Activated CD4-positive, alpha-beta memory T cell treated with anti-CD3 and anti-CD28 coated beads for 36 hours (primary cell): ENCODE measurements around the gene GIN1. TPM values are rescaled to one million over a fixed set of nuclear protein-coding genes. Genes with fewer than 3 reads are reported as not detected.
A peak's percentile ranks its signal among the peaks of the same experiment; 100 is the strongest.
"Not testable (repeated sequence)": the region's sequence is repeated elsewhere in the genome, so short reads cannot be mapped to it uniquely, and the experiment has no call there.

Experiments used
- CTCF ChIA-PET: fragments of 350-600 bp; sonication (Branson Sonifier 250); formaldehyde crosslinking; loops from one replicate; lab custom pipeline; 2021; ENCODE audit warnings: antibody characterized with exemption, inconsistent platforms; lab: Charles Lee
- POLR2A ChIA-PET: fragments of 350-600 bp; sonication (Branson Sonifier 250); formaldehyde crosslinking; loops from one replicate; lab custom pipeline; 2021; ENCODE audit warnings: antibody characterized with exemption; lab: Charles Lee
- DNase-seq: peaks from one replicate; pipeline ENCODE4 v3.0.0-alpha.2; 2020
- H3K27ac Mint-ChIP-seq: one replicate; pipeline ENCODE4 v1.8.0; 2021; ENCODE audit warnings: mixed read lengths
- H3K27me3 Mint-ChIP-seq: one replicate; pipeline ENCODE4 v1.8.0; 2021; ENCODE audit warnings: mixed read lengths
- H3K36me3 Mint-ChIP-seq: one replicate; pipeline ENCODE4 v1.8.0; 2021; ENCODE audit warnings: mixed read lengths
- H3K4me1 Mint-ChIP-seq: one replicate; pipeline ENCODE4 v1.8.0; 2021; ENCODE audit warnings: low read depth, mixed read lengths
- H3K4me3 Mint-ChIP-seq: one replicate; pipeline ENCODE4 v1.8.0; 2021; ENCODE audit warnings: mild to moderate bottlenecking, mixed read lengths
- H3K9me3 Mint-ChIP-seq: one replicate; pipeline ENCODE4 v1.8.0; 2021; ENCODE audit warnings: mixed read lengths
- intact Hi-C: fragments of 100-400 bp; cut with micrococcal nuclease; formaldehyde crosslinking; loops from one replicate; pipeline ENCODE4 v1.15.1; 2023
- total RNA-seq, 2 experiments: library from RNA; stranded (reverse); gene quantifications; one replicate each; pipeline ENCODE4 v1.2.3, GENCODE V29; 2021

Gene GIN1, protein sequence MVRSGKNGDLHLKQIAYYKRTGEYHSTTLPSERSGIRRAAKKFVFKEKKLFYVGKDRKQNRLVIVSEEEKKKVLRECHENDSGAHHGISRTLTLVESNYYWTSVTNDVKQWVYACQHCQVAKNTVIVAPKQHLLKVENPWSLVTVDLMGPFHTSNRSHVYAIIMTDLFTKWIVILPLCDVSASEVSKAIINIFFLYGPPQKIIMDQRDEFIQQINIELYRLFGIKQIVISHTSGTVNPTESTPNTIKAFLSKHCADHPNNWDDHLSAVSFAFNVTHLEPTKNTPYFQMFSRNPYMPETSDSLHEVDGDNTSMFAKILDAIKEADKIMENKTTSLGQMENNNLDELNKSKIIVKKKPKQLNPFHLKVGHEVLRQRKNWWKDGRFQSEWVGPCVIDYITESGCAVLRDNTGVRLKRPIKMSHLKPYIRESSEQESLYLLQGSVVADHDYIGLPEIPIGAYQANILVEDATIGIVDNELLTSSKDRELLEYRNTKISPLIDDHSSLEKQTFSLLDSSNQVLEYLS
- 10 to 100 TPM in 1 of 2 experiments, 1 to 10 TPM in 1; 9.7 to 10.7 TPM for total RNA-seq

DNA sequence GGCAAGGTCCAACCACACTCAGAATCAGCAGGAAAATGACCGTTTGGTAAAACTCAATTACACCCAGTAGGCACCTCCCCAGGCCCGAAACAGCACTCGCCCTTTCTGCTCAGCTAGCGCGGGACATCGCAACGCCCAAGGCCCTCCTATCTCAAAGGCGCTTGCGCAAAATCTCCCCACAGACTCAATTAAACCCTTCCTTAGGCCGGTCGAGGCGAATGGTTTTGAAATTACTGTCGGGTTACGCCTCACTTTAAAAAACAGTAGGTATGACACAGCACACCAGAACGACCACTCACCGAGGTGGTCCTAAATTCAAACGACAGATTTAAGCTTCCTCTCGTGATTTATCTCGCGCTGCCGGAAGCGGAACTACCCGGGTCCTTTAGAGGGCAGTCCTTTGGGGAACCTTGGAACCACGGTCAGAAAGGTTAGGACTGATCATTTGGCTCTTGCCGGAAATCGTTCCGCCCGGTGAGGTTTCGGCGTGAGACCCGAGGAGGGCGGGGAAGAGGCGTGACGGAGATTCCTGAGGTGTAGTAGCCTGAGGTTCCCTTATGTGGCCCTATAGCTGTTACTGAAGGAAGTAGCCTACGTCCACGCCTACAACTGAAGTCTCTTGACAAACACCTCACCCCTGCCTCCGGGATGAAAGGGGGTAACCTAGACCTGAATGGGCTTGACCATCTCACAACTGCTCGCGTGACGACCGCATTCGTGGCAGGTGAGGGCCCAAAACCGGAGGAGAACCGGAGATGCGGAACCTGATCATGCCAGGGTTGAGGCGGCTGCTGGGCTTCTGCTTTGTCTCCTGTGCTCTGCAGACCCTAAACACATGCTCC is at the start of gene GIN1, which contains the start of gene PPIP5K2:
Gene GIN1 (minus strand): TSS at position 374 of the 842 bp plus-strand sequence. CDS start 11,431 bp downstream, outside the sequence.
Gene PPIP5K2 (plus strand): TSS at position 537 of the 842 bp plus-strand sequence. CDS start 9,289 bp downstream, outside the sequence.
- peak within 1 kb of the TSS; percentile 99 for H3K27ac Mint-ChIP-seq
- H3K27me3 Mint-ChIP-seq: no peaks in the 10 kb centered on the region
- peaks cover 6% of the 10 kb centered on the region for H3K36me3 Mint-ChIP-seq
- POLR2A ChIA-PET: interaction anchor here (0.7 to 3.0 kb wide), 9 partner anchors 9 to 372 kb away, joined by 3 to 26 read pairs (median 4); partner anchors contain the start of genes MACIR and PAM
- H3K4me1 Mint-ChIP-seq: peaks cover 40% of the 10 kb centered on the region
- CTCF ChIA-PET: interaction anchor here (0.8 to 2.9 kb wide), 6 partner anchors 9 to 584 kb away, joined by 3 to 11 read pairs (median 4); no protein-coding TSS in a partner anchor
- peak within 1 kb of the TSS; percentile 88 for H3K4me3 Mint-ChIP-seq
- peak; percentile 99 for DNase-seq
- H3K9me3 Mint-ChIP-seq: no peaks in the 10 kb centered on the region
- intact Hi-C loops: loop anchor here (1.0 to 2.0 kb wide), 5 partner anchors 8 to 358 kb away; partner anchors contain the start of gene MACIR

DNA sequence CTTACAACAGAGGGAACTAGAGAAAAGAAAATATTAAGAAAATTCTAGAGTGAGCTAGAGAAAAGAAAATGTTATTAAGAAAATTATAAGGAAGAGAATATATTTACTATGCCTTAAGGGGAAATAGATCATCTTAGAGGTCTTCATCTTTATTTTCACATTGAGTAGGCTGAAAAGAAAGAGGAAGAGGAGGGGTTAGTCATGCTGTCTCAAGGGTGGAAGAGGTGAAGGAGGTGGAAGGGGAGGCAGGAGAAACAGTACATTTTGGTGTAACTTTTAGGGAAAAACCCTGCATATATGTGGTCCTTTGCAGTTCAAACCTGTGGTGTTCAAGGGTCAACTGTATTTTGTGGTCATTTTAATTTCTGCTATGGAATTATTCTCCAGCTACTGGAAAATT is 46.8 kb upstream of the GIN1 start:
- POLR2A ChIA-PET: no interaction called here
- no peaks in the 10 kb centered on the region for H3K27me3 Mint-ChIP-seq
- no peak overlapping the region for H3K4me3 Mint-ChIP-seq
- intact Hi-C loops: no loop called here
- H3K27ac Mint-ChIP-seq: no peak overlapping the region
- DNase-seq: no peak
- H3K4me1 Mint-ChIP-seq: no peaks in the 10 kb centered on the region
- H3K9me3 Mint-ChIP-seq: no peaks in the 10 kb centered on the region
- CTCF ChIA-PET: interaction anchor here (0.5 kb wide), 1 partner anchor 64 kb away, joined by 3 read pairs; no protein-coding TSS in a partner anchor
- H3K36me3 Mint-ChIP-seq: peaks cover 21% of the 10 kb centered on the region

- no peaks in the 10 kb centered on the region for H3K9me3 Mint-ChIP-seq
- DNase-seq: no peak
- no peaks in the 10 kb centered on the region for H3K27me3 Mint-ChIP-seq
- ChIA-PET POLR2A (no interaction called here), CTCF (no interaction called here)
- H3K4me3 Mint-ChIP-seq: no peak overlapping the region
- intact Hi-C loops: no loop called here
- peaks cover 11% of the 10 kb centered on the region for H3K36me3 Mint-ChIP-seq
- peaks cover 2% of the 10 kb centered on the region for H3K4me1 Mint-ChIP-seq
- H3K27ac Mint-ChIP-seq: no peak overlapping the region
Observed at GRCh38 chr5:103151156-103151555, 31.2 kb upstream of the GIN1 start.

- no peak for DNase-seq
- Mint-ChIP-seq H3K27me3 (no peaks in the 10 kb centered on the region), H3K27ac (no peak overlapping the region), H3K36me3 (peaks cover 7% of the 10 kb centered on the region), H3K9me3 (no peaks in the 10 kb centered on the region), H3K4me1 (no peaks in the 10 kb centered on the region), H3K4me3 (no peak overlapping the region)
- intact Hi-C loops: no loop called here
- ChIA-PET POLR2A (no interaction called here), CTCF (no interaction called here)
Observed at GRCh38 chr5:103148213-103148612, 28.3 kb upstream of the GIN1 start.

DNA sequence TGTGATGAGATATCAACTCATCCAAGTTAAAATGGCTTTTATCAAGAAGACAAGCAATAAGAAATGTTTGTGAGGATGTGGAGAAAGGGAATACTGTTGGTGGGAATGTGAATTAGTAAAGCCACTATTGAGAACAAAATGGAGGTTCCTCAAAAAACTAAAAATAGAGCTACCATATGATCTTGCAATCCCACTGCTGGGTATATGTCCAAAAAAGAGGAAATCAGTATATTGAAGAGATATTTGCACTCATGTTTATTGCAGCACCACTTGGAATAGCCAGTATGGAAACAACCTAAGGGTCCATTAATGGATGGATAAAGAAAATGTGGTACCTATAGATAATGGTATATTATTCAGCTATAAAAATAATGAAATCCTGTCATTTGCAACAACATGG is 25.3 kb upstream of the GIN1 start:
- DNase-seq: no peak
- H3K4me1 Mint-ChIP-seq: no peaks in the 10 kb centered on the region
- H3K9me3 Mint-ChIP-seq: no peaks in the 10 kb centered on the region
- intact Hi-C loops: no loop called here
- POLR2A ChIA-PET: no interaction called here
- H3K4me3 Mint-ChIP-seq: no peak overlapping the region
- H3K36me3 Mint-ChIP-seq: peaks cover 8% of the 10 kb centered on the region
- no peaks in the 10 kb centered on the region for H3K27me3 Mint-ChIP-seq
- CTCF ChIA-PET: no interaction called here
- H3K27ac Mint-ChIP-seq: no peak overlapping the region

DNA sequence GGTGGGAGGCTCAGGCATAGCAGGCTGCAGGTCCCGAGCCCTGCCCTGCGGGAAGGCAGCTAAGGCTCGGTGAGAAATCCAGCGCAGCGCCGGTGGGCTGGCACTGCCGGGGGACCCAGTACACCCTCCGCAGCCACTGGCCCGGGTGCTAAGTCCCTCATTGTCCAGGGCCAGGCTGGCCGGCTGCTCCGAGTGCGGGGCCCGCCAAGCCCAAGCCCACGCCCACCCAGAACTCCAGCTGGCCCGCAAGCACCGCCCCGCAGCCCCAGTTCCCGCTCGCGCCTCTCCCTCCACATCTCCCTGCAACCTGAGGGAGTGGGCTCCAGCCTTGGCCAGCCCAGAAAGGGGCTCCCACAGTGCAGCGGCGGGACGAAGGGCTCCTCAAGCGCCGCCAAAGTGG is 22.2 kb upstream of the GIN1 start:
- peaks cover 20% of the 10 kb centered on the region for H3K36me3 Mint-ChIP-seq
- DNase-seq, H3K4me3 Mint-ChIP-seq, H3K27me3 Mint-ChIP-seq, POLR2A ChIA-PET, H3K27ac Mint-ChIP-seq, H3K9me3 Mint-ChIP-seq, CTCF ChIA-PET, H3K4me1 Mint-ChIP-seq, intact Hi-C loops: not testable (repeated sequence)

DNA sequence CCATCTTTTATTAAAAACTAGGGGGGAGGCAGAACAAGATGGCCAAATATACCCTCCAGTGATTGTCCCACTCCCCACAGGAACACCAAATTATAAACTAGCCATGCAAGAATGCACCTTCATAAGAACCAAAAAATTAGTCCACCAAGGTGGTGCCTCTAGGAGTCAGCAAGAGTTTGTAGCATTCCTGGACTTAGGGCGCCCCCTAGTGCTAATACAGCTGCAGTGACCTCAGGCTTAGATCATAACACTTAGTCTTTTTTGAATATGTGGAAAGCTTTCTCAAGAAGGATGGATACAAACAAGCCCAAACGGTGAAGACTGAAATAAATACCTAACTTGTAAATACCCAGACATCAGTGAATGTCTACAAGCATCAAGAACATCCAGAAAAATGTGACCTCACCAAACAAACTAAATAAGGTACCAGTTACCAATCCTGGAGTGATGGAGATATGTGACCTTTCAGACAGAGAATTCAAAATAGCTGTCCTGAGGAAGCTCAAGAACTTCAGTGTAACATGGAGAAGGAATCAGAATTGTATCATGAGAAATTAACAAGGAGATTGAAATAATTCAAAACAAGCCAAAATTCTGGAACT is 19.4 kb upstream of the GIN1 start:
- intact Hi-C loops: loop anchor here (1.0 to 2.0 kb wide), 7 partner anchors 19 to 603 kb away; partner anchors contain the start of genes GIN1 and PPIP5K2
- ChIA-PET POLR2A (no interaction called here), CTCF (interaction anchor here (0.6 to 3.4 kb wide), 27 partner anchors 9 to 603 kb away, joined by 3 to 27 read pairs (median 3); partner anchors contain the start of genes GIN1 and PPIP5K2)

DNA sequence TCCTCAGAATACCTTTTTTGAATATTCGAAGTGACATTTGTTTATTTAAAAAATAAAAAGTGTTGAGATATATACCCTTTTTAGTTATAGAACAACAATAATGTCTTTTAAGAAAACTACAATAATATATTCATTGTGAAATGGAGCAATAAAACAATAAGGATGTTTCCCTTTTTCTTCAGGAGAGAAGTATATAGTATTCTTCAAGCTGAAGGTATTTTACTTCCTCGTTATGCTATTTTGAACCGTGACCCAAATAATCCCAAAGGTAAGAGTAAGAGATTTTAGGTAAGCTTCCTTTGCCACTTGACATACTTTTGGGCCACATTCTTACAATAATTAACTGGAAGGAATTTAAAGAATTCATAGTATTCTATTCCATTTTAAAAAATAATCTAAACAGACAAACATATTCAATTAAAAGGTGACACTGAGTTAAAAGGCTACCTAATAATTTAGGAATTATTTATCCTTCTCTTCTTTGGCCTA is 18.3 kb upstream of the GIN1 start:
- H3K9me3 Mint-ChIP-seq: no peaks in the 10 kb centered on the region
- H3K4me1 Mint-ChIP-seq: peaks cover 9% of the 10 kb centered on the region
- peaks cover 22% of the 10 kb centered on the region for H3K36me3 Mint-ChIP-seq
- H3K4me3 Mint-ChIP-seq: no peak overlapping the region
- H3K27me3 Mint-ChIP-seq: no peaks in the 10 kb centered on the region
- H3K27ac Mint-ChIP-seq: no peak overlapping the region
- ChIA-PET CTCF (interaction anchor here (0.6 to 3.4 kb wide), 11 partner anchors 11 to 922 kb away, joined by 3 to 27 read pairs (median 4); no protein-coding TSS in a partner anchor), POLR2A (no interaction called here)
- intact Hi-C loops: loop anchor here (2.0 kb wide), 4 partner anchors 17 to 555 kb away; partner anchors contain the start of genes GIN1 and PPIP5K2
- no peak for DNase-seq

More for the DNA sequence above, 19.4 kb upstream of the GIN1 start:
- DNase-seq: peak; percentile 85
- Mint-ChIP-seq H3K27ac (no peak overlapping the region), H3K27me3 (no peaks in the 10 kb centered on the region), H3K4me1 (peaks cover 5% of the 10 kb centered on the region), H3K4me3 (no peak overlapping the region), H3K9me3 (no peaks in the 10 kb centered on the region), H3K36me3 (peaks cover 22% of the 10 kb centered on the region)

GRCh38 chr5:103135461-103135860 is 15.5 kb upstream of the GIN1 start:
- peaks cover 16% of the 10 kb centered on the region for H3K36me3 Mint-ChIP-seq
- intact Hi-C loops: no loop called here
- no peak overlapping the region for H3K27ac Mint-ChIP-seq
- H3K9me3 Mint-ChIP-seq: no peaks in the 10 kb centered on the region
- peaks cover 18% of the 10 kb centered on the region for H3K4me1 Mint-ChIP-seq
- no peaks in the 10 kb centered on the region for H3K27me3 Mint-ChIP-seq
- CTCF ChIA-PET: interaction anchor here (1.5 kb wide), 1 partner anchor 454 kb away, joined by 4 read pairs; no protein-coding TSS in a partner anchor
- DNase-seq: no peak
- POLR2A ChIA-PET: no interaction called here
- H3K4me3 Mint-ChIP-seq: no peak overlapping the region

GRCh38 chr5:103133231-103133630 is 13.3 kb upstream of the GIN1 start:
- intact Hi-C loops: no loop called here
- ChIA-PET CTCF (interaction anchor here (1.0 kb wide), 1 partner anchor 352 kb away, joined by 3 read pairs; no protein-coding TSS in a partner anchor), POLR2A (no interaction called here)
- no peak for DNase-seq
- Mint-ChIP-seq H3K27me3 (no peaks in the 10 kb centered on the region), H3K9me3 (no peaks in the 10 kb centered on the region), H3K4me1 (peaks cover 20% of the 10 kb centered on the region), H3K4me3 (no peak overlapping the region), H3K36me3 (peaks cover 9% of the 10 kb centered on the region), H3K27ac (no peak overlapping the region)

GRCh38 chr5:103132684-103133083 is 12.7 kb upstream of the GIN1 start:
- ChIA-PET CTCF (interaction anchor here (0.7 to 1.0 kb wide), 2 partner anchors 91 to 351 kb away, joined by 3 read pairs; no protein-coding TSS in a partner anchor), POLR2A (no interaction called here)
- no peaks in the 10 kb centered on the region for H3K27me3 Mint-ChIP-seq
- H3K27ac Mint-ChIP-seq: no peak overlapping the region
- H3K36me3 Mint-ChIP-seq: peaks cover 9% of the 10 kb centered on the region
- intact Hi-C loops: no loop called here
- H3K4me3 Mint-ChIP-seq: no peak overlapping the region
- DNase-seq: no peak
- no peaks in the 10 kb centered on the region for H3K9me3 Mint-ChIP-seq
- H3K4me1 Mint-ChIP-seq: peaks cover 21% of the 10 kb centered on the region
